Endothelial cell of umbilical vein (primary cell): ENCODE results near the gene KITLG.

Experiments used
- EZH2 ChIP-seq: IDR thresholded peaks from 2 replicates; pipeline ENCODE4 v1.6.1; 2012; ENCODE audit warnings: borderline replicate concordance, low read depth, mild to moderate bottlenecking, moderate library complexity, low read length, inconsistent platforms; ENCODE audit not compliant: severe bottlenecking
- FOS ChIP-seq: IDR thresholded peaks from 2 replicates; pipeline ENCODE4 v1.6.1; 2011; ENCODE audit warnings: mild to moderate bottlenecking, low read length, moderate library complexity, borderline replicate concordance; ENCODE audit not compliant: insufficient read depth
- JUN ChIP-seq: IDR thresholded peaks from 2 replicates; pipeline ENCODE4 v1.6.1; 2011; ENCODE audit warnings: borderline replicate concordance, low read depth; ENCODE audit not compliant: insufficient read length, insufficient read depth
- POLR2A ChIP-seq: IDR thresholded peaks from 2 replicates; pipeline ENCODE4 v1.6.1; 2012; ENCODE audit warnings: low read depth, mild to moderate bottlenecking, control low read depth, low read length
- POLR2AphosphoS5 ChIP-seq: IDR thresholded peaks from 2 replicates; pipeline ENCODE4 v1.6.1; 2012; ENCODE audit warnings: low read depth, mild to moderate bottlenecking, control low read depth, low read length, moderate library complexity; ENCODE audit not compliant: insufficient read depth
- TF ChIP-seq, protein P1 (sequence below), 2 donors: IDR thresholded peaks; 1 replicate in 1 of 2; 2 replicates in 1 of 2; pipeline ENCODE4 v1.5.1; 2011; ENCODE audit warnings: low read length in 2 of 2, mild to moderate bottlenecking in 2 of 2, moderate library complexity in 2 of 2, control low read depth in 1 of 2, inconsistent platforms in 1 of 2, low read depth in 1 of 2; ENCODE audit not compliant: insufficient read depth in 1 of 2; ENCODE audit errors: extremely low read depth in 1 of 2

DNA sequence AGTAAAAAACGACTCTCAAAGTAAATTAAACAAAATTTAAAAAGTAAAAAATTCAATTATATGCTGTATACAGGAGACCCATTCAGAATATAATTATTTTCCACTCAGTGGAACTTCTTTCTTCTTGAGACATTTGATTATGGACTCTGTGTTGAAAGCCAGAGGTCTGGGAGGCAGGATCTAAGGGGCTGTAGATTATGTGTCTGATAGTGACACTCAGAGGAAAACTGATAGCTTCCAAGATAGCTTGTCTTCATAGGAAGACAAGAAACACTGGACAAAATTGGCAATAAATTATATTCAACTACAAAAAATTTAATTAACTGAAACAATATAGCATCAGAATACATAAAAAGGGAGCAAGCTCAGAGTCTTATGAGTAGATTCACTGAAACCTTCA, 135.8 kb downstream of the KITLG start:
- TF ChIP-seq, protein P1, sequence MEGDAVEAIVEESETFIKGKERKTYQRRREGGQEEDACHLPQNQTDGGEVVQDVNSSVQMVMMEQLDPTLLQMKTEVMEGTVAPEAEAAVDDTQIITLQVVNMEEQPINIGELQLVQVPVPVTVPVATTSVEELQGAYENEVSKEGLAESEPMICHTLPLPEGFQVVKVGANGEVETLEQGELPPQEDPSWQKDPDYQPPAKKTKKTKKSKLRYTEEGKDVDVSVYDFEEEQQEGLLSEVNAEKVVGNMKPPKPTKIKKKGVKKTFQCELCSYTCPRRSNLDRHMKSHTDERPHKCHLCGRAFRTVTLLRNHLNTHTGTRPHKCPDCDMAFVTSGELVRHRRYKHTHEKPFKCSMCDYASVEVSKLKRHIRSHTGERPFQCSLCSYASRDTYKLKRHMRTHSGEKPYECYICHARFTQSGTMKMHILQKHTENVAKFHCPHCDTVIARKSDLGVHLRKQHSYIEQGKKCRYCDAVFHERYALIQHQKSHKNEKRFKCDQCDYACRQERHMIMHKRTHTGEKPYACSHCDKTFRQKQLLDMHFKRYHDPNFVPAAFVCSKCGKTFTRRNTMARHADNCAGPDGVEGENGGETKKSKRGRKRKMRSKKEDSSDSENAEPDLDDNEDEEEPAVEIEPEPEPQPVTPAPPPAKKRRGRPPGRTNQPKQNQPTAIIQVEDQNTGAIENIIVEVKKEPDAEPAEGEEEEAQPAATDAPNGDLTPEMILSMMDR (IDR thresholded peaks at IDR 0.05; ENCODE audit: extremely low read depth in 1 of 2, insufficient read depth in 1 of 2, low read depth in 1 of 2, low read length in 2 of 2) = no peak
- TF ChIP-seq FOS = no peak
- TF ChIP-seq POLR2A = no peak
- no peak for TF ChIP-seq JUN
- TF ChIP-seq EZH2 = no peak
- no peak for TF ChIP-seq POLR2AphosphoS5
